Tibial nerve (tissue), 4 donors: ENCODE measurements around the gene KIF7. TPM values are rescaled to one million over a fixed set of nuclear protein-coding genes. Genes with fewer than 3 reads are reported as not detected.

Experiments used
- DNase-seq, 2 donors: peaks; one replicate each; pipeline ENCODE4 v3.0.0-alpha.2; 2019; ENCODE audit warnings: low spot score in 2 of 2
- H3K27ac ChIP-seq, 4 donors: fragments of 200-600 bp; sonication (generic) in 3 of 4; one replicate each; pipeline ENCODE4 v1.5.1; 2017 to 2019; ENCODE audit warnings: mild to moderate bottlenecking in 1 of 4
- H3K27me3 ChIP-seq, 2 donors: fragments of 200-600 bp; sonication (generic) in 1 of 2; one replicate each; pipeline versions ENCODE4 v1.5.1 to v1.6.0; 2017 to 2019
- H3K36me3 ChIP-seq, 3 donors: fragments of 200-600 bp; sonication (generic); one replicate each; pipeline ENCODE4 v1.5.1; 2018 to 2019
- H3K4me1 ChIP-seq, 4 donors: fragments of 200-600 bp; sonication (generic) in 3 of 4; one replicate each; pipeline ENCODE4 v1.5.1; 2017 to 2019
- H3K4me3 ChIP-seq, 4 donors: fragments of 200-600 bp; sonication (generic) in 3 of 4; one replicate each; pipeline ENCODE4 v1.5.1; 2017 to 2019; ENCODE audit warnings: mild to moderate bottlenecking in 1 of 4, moderate library complexity in 1 of 4
- H3K9me3 ChIP-seq, 4 donors: fragments of 200-600 bp; sonication (generic) in 3 of 4; one replicate each; pipeline ENCODE4 v1.5.1; 2017 to 2019
- CTCF ChIP-seq, 5 experiments: fragments of 200-600 bp in 3 of 5; fragments of 450-650 bp in 2 of 5; sonication (generic) in 3 of 5; IDR thresholded peaks; one replicate each; pipeline ENCODE4 v1.5.1; 2016 to 2019; ENCODE audit warnings: antibody characterized with exemption in 5 of 5, mild to moderate bottlenecking in 3 of 5, moderate library complexity in 2 of 5
- EP300 ChIP-seq, 2 donors: sonication (generic); formaldehyde crosslinking; IDR thresholded peaks; one replicate each; pipeline ENCODE4 v1.6.1; 2017; ENCODE audit warnings: antibody characterized with exemption in 2 of 2, mild to moderate bottlenecking in 1 of 2
- POLR2A ChIP-seq, 2 donors: fragments of 450-650 bp; IDR thresholded peaks; one replicate each; pipeline ENCODE4 v1.6.1; 2017; ENCODE audit warnings: antibody characterized with exemption in 2 of 2, mild to moderate bottlenecking in 2 of 2, moderate library complexity in 2 of 2
- WGBS, 2 donors: methylation state at CpG; one replicate each; pipeline ENCODE4 v1.1.5; 2018; 5-methylcytosine and 5-hydroxymethylcytosine counted together
- total RNA-seq, 4 donors: library from RNA; depleted of rRNA; stranded (reverse); fragments of >200 nt; gene quantifications; one replicate each; pipeline ENCODE4 v1.1.0, GENCODE V29; 2016

Gene KIF7
- total RNA-seq, 4 donors from 2014 or later, result 7.2 to 41.1 (median 20.8) TPM

GRCh38 chr15:89640245-89640644, 15.0 kb downstream of the KIF7 start:
- DNase-seq, result no peak
- no peak for TF ChIP-seq POLR2A (IDR thresholded peaks at IDR 0.05)
- TF ChIP-seq EP300 (IDR thresholded peaks at IDR 0.05), result no peak
- TF ChIP-seq CTCF (IDR thresholded peaks at IDR 0.05), result no peak

GRCh38 chr15:89633585-89633984, 21.7 kb downstream of the KIF7 start:
- no peak overlapping the region for H3K4me3 ChIP-seq
- H3K27me3 ChIP-seq, result no peaks in the 10 kb centered on the region
- 92 to 96% methylated on average over 23 of the region's 23 CpGs for WGBS, 2 donors
- no peaks in the 10 kb centered on the region for H3K9me3 ChIP-seq
- TF ChIP-seq CTCF (IDR thresholded peaks at IDR 0.05) (no peak), POLR2A (IDR thresholded peaks at IDR 0.05) (no peak), EP300 (IDR thresholded peaks at IDR 0.05) (no peak)
- H3K36me3 ChIP-seq, result peaks cover 0 to 62% (median 0%) of the 10 kb centered on the region in 3 donors
- DNase-seq, result no peak
- no peaks in the 10 kb centered on the region for H3K4me1 ChIP-seq
- H3K27ac ChIP-seq, result no peak overlapping the region

More at GRCh38 chr15:89640245-89640644, 15.0 kb downstream of the KIF7 start:
- WGBS, 2 donors, result 93 to 98% methylated on average over 5 of the region's 5 CpGs
- Histone ChIP-seq H3K27me3 (no peaks in the 10 kb centered on the region), H3K27ac (no peak overlapping the region), H3K4me3 (no peak overlapping the region), H3K9me3 (no peaks in the 10 kb centered on the region), H3K4me1 (no peaks in the 10 kb centered on the region), H3K36me3 (peaks cover 0 to 28% (median 0%) of the 10 kb centered on the region in 3 donors)

- TF ChIP-seq EP300 (IDR thresholded peaks at IDR 0.05) (no peak), CTCF (IDR thresholded peaks at IDR 0.05) (no peak), POLR2A (IDR thresholded peaks at IDR 0.05) (no peak)
- H3K4me1 ChIP-seq, result no peaks in the 10 kb centered on the region
- WGBS, 2 donors, result 96% methylated on average over 18 of the region's 18 CpGs
- H3K4me3 ChIP-seq, result no peak overlapping the region
- DNase-seq, result no peak
- no peaks in the 10 kb centered on the region for H3K27me3 ChIP-seq
- H3K27ac ChIP-seq, result no peak overlapping the region
- H3K36me3 ChIP-seq, result peaks cover 0 to 70% (median 0%) of the 10 kb centered on the region in 3 donors
- no peaks in the 10 kb centered on the region for H3K9me3 ChIP-seq
These were observed 22.5 kb downstream of the KIF7 start for GRCh38 chr15:89632563-89633430.

- 86 to 88% methylated on average over 7 to 10 of the region's 10 CpGs for WGBS, 2 donors
- no peaks in the 10 kb centered on the region for H3K9me3 ChIP-seq
- TF ChIP-seq EP300 (IDR thresholded peaks at IDR 0.05) (no peak), CTCF (IDR thresholded peaks at IDR 0.05) (no peak), POLR2A (IDR thresholded peaks at IDR 0.05) (no peak)
- peaks cover 0 to 79% (median 0%) of the 10 kb centered on the region in 3 donors for H3K36me3 ChIP-seq
- H3K4me3 ChIP-seq, result no peak overlapping the region
- no peaks in the 10 kb centered on the region for H3K4me1 ChIP-seq
- H3K27me3 ChIP-seq, result no peaks in the 10 kb centered on the region
- H3K27ac ChIP-seq, result no peak overlapping the region
- DNase-seq, result no peak
These were observed 23.4 kb downstream of the KIF7 start for GRCh38 chr15:89631902-89632264.
